Vagina (tissue), 2 donors: ENCODE results near the gene MMADHC.

Experiments used
- CTCF ChIP-seq, 3 experiments: fragments of 450-650 bp in 2 of 3; fragments of 200-600 bp in 1 of 3; sonication (generic) in 1 of 3; IDR thresholded peaks; one replicate each; pipeline ENCODE4 v1.5.1; 2017 to 2019; ENCODE audit warnings: antibody characterized with exemption in 3 of 3, mild to moderate bottlenecking in 2 of 3, moderate library complexity in 2 of 3
- POLR2A ChIP-seq, 2 donors: fragments of 450-650 bp; IDR thresholded peaks; one replicate each; pipeline ENCODE4 v1.6.1; 2017; ENCODE audit warnings: antibody characterized with exemption in 2 of 2, mild to moderate bottlenecking in 2 of 2, moderate library complexity in 2 of 2
- POLR2AphosphoS5 ChIP-seq, 2 donors: sonication (generic); formaldehyde crosslinking; IDR thresholded peaks; one replicate each; pipeline ENCODE4 v1.9.0; 2017; ENCODE audit warnings: antibody characterized with exemption in 2 of 2, mild to moderate bottlenecking in 2 of 2, low read depth in 1 of 2; ENCODE audit not compliant: insufficient read depth in 1 of 2

- no peak for TF ChIP-seq CTCF (IDR thresholded peaks at IDR 0.05)
- TF ChIP-seq POLR2A (IDR thresholded peaks at IDR 0.05), result no peak
- TF ChIP-seq POLR2AphosphoS5 (IDR thresholded peaks at IDR 0.05; ENCODE audit: insufficient read depth in 1 of 2, low read depth in 1 of 2), result no peak
These were observed 8.9 kb upstream of the MMADHC start for GRCh38 chr2:149596471-149596870.
